A549 treated with dexamethasone at 1 μM for 4 hours (cell line): Measurements from ENCODE around the gene RMDN3. TPM values are rescaled to one million over a fixed set of nuclear protein-coding genes. Genes with fewer than 3 reads are reported as not detected.

Experiments
- total RNA-seq: library from RNA; stranded (reverse); fragments of 200-300 nt; extraction: Qiagen RNA extraction; gene quantifications from 5 replicates; pipeline ENCODE4 v1.2.3, GENCODE V29; 2022

RMDN3 gene, protein sequence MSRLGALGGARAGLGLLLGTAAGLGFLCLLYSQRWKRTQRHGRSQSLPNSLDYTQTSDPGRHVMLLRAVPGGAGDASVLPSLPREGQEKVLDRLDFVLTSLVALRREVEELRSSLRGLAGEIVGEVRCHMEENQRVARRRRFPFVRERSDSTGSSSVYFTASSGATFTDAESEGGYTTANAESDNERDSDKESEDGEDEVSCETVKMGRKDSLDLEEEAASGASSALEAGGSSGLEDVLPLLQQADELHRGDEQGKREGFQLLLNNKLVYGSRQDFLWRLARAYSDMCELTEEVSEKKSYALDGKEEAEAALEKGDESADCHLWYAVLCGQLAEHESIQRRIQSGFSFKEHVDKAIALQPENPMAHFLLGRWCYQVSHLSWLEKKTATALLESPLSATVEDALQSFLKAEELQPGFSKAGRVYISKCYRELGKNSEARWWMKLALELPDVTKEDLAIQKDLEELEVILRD
- total RNA-seq: 21.6 to 24.4 TPM (median 22.1 TPM) in 5 replicates

DNA sequence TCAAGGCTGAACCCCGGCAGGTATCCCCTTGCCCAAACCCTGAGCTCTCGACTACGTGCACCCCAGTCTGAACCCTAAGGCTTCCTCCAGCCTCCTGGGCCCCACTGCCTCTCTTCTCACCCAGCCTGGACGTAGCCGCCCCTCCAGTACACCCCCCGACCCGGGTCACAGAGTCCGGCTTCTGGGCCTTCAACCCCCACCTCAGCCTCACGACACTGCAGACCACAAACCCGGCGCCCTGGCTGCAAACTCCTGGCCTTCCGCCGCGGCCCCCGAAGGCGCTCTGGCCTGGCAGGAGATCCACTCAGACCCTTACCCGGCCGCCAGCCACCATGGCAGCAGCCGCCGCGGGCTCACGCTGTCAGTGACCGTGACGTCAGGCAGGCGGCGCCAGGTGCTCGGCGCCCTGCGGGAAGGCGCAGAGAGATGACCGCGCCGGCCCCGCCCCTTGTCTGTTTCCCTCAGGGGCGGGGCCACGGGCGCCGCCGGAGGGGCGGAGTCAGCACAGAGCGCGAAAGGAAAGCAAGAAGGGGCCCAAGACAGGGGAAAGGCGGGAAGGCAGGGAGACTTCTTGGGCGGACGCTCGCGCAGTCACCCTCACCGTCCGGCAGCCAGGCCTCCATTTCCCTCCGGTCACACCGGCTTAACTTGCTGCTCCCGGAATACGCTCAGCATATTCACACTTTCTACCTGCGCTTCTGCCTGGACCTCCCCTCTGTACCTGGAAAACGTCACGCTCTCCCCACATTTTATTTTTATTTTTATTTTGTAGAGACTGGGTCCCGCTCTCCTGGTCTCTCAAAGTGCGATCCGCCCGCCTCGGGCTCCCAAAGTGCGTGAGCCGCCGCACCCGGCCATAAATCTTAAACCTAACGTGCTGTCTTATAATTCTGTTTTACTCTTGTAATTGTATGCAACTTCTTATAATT lies at the start of gene RMDN3:
RMDN3 (minus strand) TSS at position 372 of the 929 bp plus-strand sequence. CDS start 471 bp downstream, outside the sequence.

DNA sequence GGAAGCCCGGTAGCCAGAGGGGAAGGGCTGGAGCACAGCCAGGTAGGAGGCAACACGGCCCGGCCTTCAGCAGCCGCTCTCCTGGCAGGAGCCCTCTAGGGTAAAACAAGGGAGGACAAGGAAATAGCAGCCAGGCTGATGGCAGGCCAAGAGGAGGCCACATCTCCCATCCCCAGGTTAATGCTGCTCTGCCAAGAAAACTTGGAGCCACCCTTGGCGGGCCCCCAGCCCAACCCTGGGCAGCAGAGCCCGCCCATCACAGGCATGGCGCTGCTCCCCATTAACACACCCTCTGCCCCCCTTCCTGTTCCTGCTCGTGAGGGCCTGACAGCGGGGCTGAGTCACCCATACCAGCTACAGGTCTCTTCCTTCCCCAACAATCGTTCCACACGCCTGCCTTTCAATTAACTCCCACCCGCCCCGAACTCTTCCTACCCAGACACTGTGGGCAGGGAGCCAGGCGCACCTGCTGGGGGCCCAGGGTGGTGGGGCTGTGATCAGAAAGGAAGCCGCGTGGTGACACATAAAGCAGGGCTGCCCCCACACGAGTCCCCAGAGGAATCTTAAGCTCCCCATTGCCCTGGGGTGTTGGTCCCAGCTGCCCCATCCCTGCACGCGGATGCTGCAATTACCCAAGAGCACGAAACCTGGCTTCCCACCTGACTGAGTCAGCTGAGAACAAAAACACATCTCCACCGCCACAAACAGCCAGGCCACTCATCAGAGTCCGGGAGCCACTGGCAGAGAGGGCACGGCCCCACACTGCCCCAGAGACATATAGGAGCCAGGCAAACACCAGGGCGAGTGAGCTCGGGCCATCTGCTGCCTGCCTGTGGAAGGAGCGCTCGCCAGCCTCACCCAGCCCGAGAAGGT lies 14.5 kb upstream of the RMDN3 start, which contains the start of gene C15orf62:
C15orf62 (plus strand) TSS at position 707 of the 873 bp plus-strand sequence. CDS start 516 bp downstream, outside the sequence.

DNA sequence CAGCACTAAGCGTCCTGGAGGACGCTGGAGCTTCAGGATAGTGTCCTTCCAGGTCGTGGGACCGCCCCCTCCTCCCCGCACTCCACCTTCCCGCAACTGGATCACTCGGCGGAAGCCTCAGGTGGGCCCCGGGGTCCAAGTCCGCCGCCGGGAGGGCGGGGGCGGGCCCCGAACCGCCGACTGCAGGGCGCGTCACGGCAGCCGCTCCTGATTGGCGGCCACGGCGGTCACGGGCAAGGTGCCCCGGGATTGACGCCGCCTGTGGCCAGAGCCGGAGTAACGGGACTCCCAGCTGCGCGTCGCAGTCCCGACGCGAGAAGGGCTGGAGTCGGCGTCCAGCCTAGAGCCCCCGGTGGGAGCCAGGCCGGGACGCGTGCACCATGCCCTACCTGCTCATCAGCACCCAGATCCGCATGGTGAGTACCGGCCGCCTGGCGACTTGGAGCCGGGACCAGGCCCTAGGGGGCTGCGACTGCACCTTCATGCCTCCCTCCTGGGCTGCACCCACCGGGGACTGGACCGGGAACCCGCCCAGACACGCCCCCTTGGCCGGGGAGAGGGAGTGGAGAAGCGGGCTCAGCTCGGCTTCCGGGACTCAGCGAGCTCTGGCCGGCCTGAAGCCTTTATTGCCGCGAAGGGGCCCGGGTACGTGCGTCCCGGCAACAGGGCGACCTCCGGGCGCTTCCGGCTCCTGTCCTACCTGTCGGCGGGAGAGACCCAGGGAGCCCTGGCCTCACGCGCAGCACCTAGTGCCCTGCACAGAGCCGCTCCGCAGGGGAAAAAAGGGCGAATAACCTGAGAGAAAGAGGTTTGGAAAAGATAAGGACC lies 9.0 kb upstream of the RMDN3 start, which contains the start of gene GCHFR:
GCHFR (plus strand) TSS at position 268 of the 828 bp plus-strand sequence; CDS start at position 381, 113 bp downstream.

DNA sequence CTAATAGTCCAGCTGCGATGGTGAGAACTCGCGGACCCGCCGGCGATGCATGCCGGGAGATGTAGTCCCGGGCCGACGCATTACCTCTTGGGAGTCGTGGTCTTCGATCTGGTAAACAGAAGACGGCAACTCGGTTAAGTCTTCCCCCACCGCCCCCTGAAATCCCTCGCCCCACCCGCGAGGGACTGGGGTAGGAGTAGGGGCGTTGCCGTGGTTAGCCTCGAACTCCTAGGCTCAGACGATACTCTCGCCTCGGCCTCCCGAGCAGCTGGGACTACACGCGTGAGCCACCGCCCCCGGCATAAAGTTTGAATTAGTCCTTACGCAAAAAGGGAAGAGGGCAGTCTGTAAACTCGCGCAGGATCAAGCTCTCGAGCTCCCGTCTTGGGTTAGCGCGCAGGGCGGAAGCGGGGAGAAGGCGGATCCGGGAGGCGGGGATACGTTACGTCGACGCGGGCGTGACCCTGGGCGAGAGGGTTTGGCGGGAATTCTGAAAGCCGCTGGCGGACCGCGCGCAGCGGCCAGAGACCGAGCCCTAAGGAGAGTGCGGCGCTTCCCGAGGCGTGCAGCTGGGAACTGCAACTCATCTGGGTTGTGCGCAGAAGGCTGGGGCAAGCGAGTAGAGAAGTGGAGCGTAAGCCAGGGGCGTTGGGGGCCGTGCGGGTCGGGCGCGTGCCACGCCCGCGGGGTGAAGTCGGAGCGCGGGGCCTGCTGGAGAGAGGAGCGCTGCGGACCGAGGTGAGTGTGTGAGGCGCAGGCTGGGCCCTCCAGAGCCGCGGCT lies 60.2 kb downstream of the RMDN3 start, which contains the start of gene RAD51:
RAD51 (plus strand) TSS at position 487 of the 781 bp plus-strand sequence. CDS start 3,585 bp downstream, outside the sequence.

Other genes with a start within 250 kb of the RMDN3 start
- 10.9 to 20.7 TPM (median 11.0 TPM) in 5 replicates for gene CCDC32, start 190.2 kb downstream of the RMDN3 start, total RNA-seq
- 13.0 to 15.6 TPM (median 15.3 TPM) in 5 replicates for gene RPUSD2, start 186.0 kb downstream of the RMDN3 start, total RNA-seq
- gene KNL1, start 161.0 kb downstream of the RMDN3 start, total RNA-seq: 5.3 to 8.7 TPM (median 8.0 TPM) in 5 replicates
- gene RAD51, start 60.1 kb downstream of the RMDN3 start, total RNA-seq: 17.7 to 23.7 TPM (median 20.5 TPM) in 5 replicates
- 6.0 to 7.9 TPM (median 7.0 TPM) in 5 replicates for gene GCHFR, start 8.8 kb upstream of the RMDN3 start, total RNA-seq
- gene C15orf62, start 14.7 kb upstream of the RMDN3 start, total RNA-seq: 0.04 to 0.10 TPM (median 0.05 TPM) in 3 of 5 replicates, not detected in the others
- 13.8 to 16.5 TPM (median 16.1 TPM) in 5 replicates for gene ZFYVE19, start 51.8 kb upstream of the RMDN3 start, total RNA-seq
- gene DNAJC17, start 52.2 kb upstream of the RMDN3 start, total RNA-seq: 21.1 to 28.9 TPM (median 25.8 TPM) in 5 replicates
- gene PPP1R14D, start 73.5 kb upstream of the RMDN3 start, total RNA-seq: 0.14 to 0.21 TPM (median 0.19 TPM) in 3 of 5 replicates, not detected in the others
- gene SPINT1, start 88.8 kb upstream of the RMDN3 start, total RNA-seq: 0.59 to 0.94 TPM (median 0.67 TPM) in 5 replicates
- gene RHOV, start 119.0 kb upstream of the RMDN3 start, total RNA-seq: 3.7 to 4.3 TPM (median 3.7 TPM) in 5 replicates
- 19.7 to 25.8 TPM (median 24.5 TPM) in 5 replicates for gene VPS18, start 139.2 kb upstream of the RMDN3 start, total RNA-seq
- gene DLL4, start 174.1 kb upstream of the RMDN3 start, total RNA-seq: 1.8 to 2.8 TPM (median 2.8 TPM) in 5 replicates
- 7.5 to 13.3 TPM (median 8.8 TPM) in 5 replicates for gene CHAC1, start 198.2 kb upstream of the RMDN3 start, total RNA-seq